Activated naive CD4-positive, alpha-beta T cell treated with anti-CD3 and anti-CD28 coated beads, Interleukin-2, amount 10 ng/mL, durations not matched to agents 7 days and 5 days (primary cell): ENCODE measurements around the gene ZFHX2.
"Not testable (repeated sequence)": the region's sequence is repeated elsewhere in the genome, so short reads cannot be mapped to it uniquely, and the experiment has no call there.

ENCODE experiments used
- CTCF ChIA-PET: fragments of 350-600 bp; sonication (Branson Sonifier 250); formaldehyde crosslinking; loops from one replicate; lab custom pipeline; 2021; ENCODE audit warnings: antibody characterized with exemption; lab: Charles Lee
- DNase-seq: peaks from one replicate; pipeline ENCODE4 v3.0.0-alpha.2; 2020
- H3K27ac Mint-ChIP-seq: one replicate; pipeline ENCODE4 v1.8.0; 2021; ENCODE audit warnings: mild to moderate bottlenecking, moderate library complexity, mixed read lengths
- H3K27me3 Mint-ChIP-seq: one replicate; pipeline ENCODE4 v1.8.0; 2021; ENCODE audit warnings: mild to moderate bottlenecking, mixed read lengths
- H3K36me3 Mint-ChIP-seq: one replicate; pipeline ENCODE4 v1.8.0; 2021; ENCODE audit warnings: mixed read lengths
- H3K4me1 Mint-ChIP-seq: one replicate; pipeline ENCODE4 v1.8.0; 2021; ENCODE audit warnings: mixed read lengths
- H3K4me3 Mint-ChIP-seq: one replicate; pipeline ENCODE4 v1.8.0; 2021; ENCODE audit warnings: mild to moderate bottlenecking, moderate library complexity, mixed read lengths
- H3K9me3 Mint-ChIP-seq: one replicate; pipeline ENCODE4 v1.8.0; 2021; ENCODE audit warnings: mixed read lengths

ZFHX2 gene

DNA sequence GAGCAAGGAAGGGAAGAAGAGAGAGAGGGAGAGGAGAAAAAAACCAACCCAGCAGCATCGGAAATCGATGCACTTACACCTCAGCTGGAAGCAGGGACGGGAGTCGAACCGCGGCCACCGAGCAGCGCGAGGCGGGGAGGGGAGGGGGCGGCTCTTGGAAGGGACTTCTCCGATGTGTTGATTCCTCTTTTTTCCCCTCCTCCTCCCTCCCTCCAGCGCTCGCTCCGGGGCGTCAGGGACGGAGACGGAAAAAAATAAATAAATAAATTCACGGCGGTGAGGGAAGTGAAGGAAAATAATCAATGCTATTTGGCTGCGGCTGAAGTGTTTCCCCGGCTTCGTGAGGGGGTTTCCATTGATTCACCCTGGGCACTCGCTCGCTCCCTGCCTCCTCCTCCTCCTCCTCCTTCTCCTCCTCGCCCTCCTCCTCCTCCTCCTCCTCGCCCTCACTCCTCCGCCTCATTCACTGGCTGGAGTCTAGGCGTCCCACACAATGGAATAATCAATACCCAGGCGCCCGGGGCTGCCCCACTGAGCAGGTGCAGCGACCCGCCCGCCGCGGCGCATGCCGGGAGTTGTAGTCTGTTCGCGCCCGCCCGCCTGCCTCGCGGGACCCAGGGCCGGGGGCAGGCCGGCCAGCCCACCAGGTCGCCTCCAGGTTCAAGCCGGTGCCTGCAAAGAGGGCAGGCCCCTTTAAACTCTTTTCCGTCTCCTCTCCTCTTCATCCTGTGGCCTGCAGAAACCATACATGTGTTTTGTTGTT, at the start of gene ZFHX2:
Gene ZFHX2 (minus strand): TSS at position 500 of the 763 bp plus-strand sequence. CDS start 16,440 bp downstream, outside the sequence.
- peaks cover 2% of the 10 kb centered on the region for H3K36me3 Mint-ChIP-seq
- CTCF ChIA-PET = interaction anchor here (0.8 to 1.4 kb wide), 2 partner anchors 9 to 12 kb away, joined by 4 to 9 read pairs; no protein-coding TSS in a partner anchor

DNA sequence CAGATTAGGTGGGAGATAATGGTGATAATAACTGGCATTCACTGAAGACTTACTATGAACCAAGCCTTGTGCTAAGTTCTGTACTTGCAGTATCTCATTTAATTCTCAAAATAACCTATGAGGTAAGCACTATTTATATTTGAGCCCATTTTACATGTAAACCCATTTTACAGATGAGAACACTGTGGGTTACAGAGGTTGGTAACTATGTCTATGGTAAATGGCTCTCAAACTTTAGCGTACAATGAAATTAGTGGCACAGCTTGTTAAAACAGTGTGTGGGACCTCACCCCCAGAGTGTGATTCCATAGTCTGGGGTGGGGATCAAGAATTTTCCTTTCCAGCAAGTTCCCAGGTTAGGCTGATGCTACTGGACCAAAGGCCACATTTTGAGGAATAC, 49.2 kb upstream of the ZFHX2 start:
- H3K4me1 Mint-ChIP-seq = no peaks in the 10 kb centered on the region
- H3K27ac Mint-ChIP-seq = no peak overlapping the region
- CTCF ChIA-PET = interaction anchor here (2.1 kb wide), 1 partner anchor 31 kb away, joined by 7 read pairs; no protein-coding TSS in a partner anchor
- H3K9me3 Mint-ChIP-seq = no peaks in the 10 kb centered on the region
- DNase-seq = no peak
- H3K4me3 Mint-ChIP-seq = no peak overlapping the region
- no peaks in the 10 kb centered on the region for H3K36me3 Mint-ChIP-seq
- H3K27me3 Mint-ChIP-seq = peaks cover 3% of the 10 kb centered on the region

More for the DNA sequence above, at the start of gene ZFHX2:
- H3K9me3 Mint-ChIP-seq = no peaks in the 10 kb centered on the region
- peaks cover 25% of the 10 kb centered on the region for H3K4me1 Mint-ChIP-seq
- peak within 1 kb of the TSS; percentile 64 for H3K27ac Mint-ChIP-seq
- no peak within 1 kb of the TSS for H3K4me3 Mint-ChIP-seq
- DNase-seq = peak; percentile 86
- H3K27me3 Mint-ChIP-seq = no peaks in the 10 kb centered on the region

DNA sequence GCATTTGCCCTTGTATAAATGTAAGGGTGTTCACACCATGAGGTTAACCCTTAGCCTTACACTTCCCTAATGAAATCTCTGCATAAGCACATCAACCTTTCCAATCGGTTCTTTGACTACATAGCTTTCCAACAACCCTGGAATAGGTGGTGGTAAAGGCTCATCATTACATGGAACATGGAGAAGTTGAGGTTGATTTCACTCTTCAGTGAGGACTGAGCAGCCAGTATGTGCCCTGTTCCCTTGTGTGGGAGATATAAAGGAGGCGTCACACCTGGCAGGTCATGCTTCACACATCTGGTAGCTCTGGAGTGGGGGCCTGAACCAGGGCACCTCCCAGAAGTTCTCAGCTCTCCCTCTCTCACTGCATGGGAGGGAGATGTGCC, 48.8 kb upstream of the ZFHX2 start:
- Mint-ChIP-seq H3K36me3 (no peaks in the 10 kb centered on the region), H3K4me1 (no peaks in the 10 kb centered on the region), H3K9me3 (no peaks in the 10 kb centered on the region), H3K27me3 (peaks cover 4% of the 10 kb centered on the region), H3K27ac (no peak overlapping the region), H3K4me3 (no peak overlapping the region)
- CTCF ChIA-PET = interaction anchor here (0.7 to 2.1 kb wide), 3 partner anchors 12 to 65 kb away, joined by 3 to 7 read pairs (median 5); no protein-coding TSS in a partner anchor
- DNase-seq = no peak

DNA sequence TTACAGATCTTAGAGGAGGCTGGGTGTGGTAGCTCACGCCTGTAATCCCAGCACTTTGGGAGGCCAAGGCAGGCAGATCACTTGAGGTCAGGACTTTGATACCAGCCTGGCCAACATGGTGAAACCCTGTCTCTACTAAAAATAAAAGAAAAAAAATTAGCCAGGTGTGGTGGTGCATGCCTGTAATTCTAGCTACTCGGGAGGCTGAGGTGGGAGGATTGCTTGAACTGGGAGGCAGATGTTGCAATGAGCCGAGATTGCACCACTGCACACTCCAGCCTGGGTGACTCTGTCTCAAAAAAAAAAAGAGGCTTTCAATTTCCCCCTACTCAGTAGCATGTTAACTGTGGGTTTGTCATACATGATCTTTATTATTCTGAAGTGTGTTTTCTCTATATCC, 42.6 kb upstream of the ZFHX2 start:
- DNase-seq, H3K36me3 Mint-ChIP-seq, H3K27ac Mint-ChIP-seq, H3K9me3 Mint-ChIP-seq, H3K4me1 Mint-ChIP-seq, H3K4me3 Mint-ChIP-seq, CTCF ChIA-PET: not testable (repeated sequence)
- peaks cover 16% of the 10 kb centered on the region for H3K27me3 Mint-ChIP-seq

DNA sequence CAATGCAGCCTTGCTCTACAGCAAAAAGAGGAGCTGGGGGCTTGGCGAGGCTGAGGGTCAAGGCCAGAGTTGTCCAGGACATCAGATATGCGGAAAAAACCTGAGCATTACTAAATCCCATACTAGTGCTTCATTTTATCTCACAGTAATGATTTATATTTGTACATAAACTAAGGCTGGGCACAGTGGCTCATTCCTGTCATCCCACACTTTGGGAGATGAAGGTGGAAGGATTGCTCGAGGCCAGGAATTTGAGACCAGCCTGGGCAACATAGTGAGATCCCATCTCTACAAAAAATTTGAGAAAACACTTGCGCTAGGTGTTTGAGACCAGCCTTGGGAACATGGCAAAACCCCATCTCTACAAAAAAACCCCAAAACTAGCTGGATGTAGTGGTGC, 38.6 kb upstream of the ZFHX2 start:
- CTCF ChIA-PET = interaction anchor here (0.7 to 3.8 kb wide), 6 partner anchors 11 to 341 kb away, joined by 3 to 32 read pairs (median 10); no protein-coding TSS in a partner anchor
- no peak for DNase-seq
- no peaks in the 10 kb centered on the region for H3K36me3 Mint-ChIP-seq
- H3K4me1 Mint-ChIP-seq = no peaks in the 10 kb centered on the region
- H3K4me3 Mint-ChIP-seq = no peak overlapping the region
- no peaks in the 10 kb centered on the region for H3K9me3 Mint-ChIP-seq
- H3K27me3 Mint-ChIP-seq = peaks cover 27% of the 10 kb centered on the region
- no peak overlapping the region for H3K27ac Mint-ChIP-seq

DNA sequence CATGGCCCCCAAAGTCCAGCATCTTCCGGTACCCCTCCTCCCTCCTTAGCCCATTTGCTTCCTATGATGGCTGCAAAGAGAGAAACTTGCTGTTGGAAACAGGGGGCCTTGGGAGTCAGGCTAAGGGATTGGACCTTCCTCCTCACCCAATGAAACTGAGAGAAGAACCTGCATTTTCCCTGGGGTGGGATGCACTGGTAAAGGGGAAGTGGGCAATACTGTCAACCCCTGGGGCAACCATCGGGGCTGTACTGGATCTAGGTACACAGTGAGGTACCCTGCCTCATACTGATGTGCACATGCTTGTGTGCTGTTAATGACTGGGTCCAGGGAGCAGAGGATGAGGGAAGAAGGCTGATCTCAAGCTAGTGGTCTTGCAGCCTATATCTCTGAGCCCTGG, 38.0 kb upstream of the ZFHX2 start:
- no peaks in the 10 kb centered on the region for H3K36me3 Mint-ChIP-seq

DNA sequence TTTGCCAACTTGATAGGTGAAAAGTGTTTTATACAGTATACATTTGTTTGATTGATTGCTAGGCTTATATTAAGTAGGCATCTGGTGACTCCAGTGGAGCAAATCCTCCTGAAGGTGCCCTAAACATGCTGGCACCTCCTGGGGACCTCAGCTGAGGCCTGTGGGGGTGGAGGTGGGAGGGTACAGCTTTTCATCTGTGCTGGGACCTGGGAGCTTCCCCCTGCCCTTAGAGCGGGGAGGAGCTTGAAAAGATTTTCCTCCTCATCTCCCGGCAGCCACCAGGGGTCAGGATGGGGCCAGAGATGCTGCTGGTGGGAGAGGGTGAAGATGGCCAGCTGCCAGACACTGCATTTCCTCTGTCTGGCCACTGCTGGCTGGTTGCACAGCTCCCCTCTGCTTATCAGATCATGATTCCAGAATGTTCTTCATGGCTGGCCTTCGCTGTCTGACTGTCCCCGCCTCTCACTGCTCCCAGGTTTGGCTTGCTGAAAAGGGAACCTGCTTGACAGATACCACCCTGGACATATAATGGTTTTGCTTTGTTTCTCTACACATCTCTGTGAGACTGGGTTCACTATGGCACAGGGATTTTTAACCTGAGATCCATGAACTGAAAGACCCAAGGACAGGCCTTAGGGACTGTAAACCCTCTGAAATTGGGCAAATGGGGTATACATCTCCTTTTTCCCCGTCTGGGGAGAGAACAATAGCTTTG, 37.5 kb upstream of the ZFHX2 start:
- Mint-ChIP-seq H3K27ac (no peak overlapping the region), H3K27me3 (peaks cover 29% of the 10 kb centered on the region), H3K4me3 (no peak overlapping the region), H3K4me1 (no peaks in the 10 kb centered on the region), H3K9me3 (no peaks in the 10 kb centered on the region), H3K36me3 (no peaks in the 10 kb centered on the region)
- peak; percentile 85 for DNase-seq
- CTCF ChIA-PET = interaction anchor here (0.7 to 3.8 kb wide), 31 partner anchors 11 to 447 kb away, joined by 3 to 33 read pairs (median 4); partner anchors contain the start of gene DHRS2

More for the DNA sequence above, 38.0 kb upstream of the ZFHX2 start:
- no peak for DNase-seq
- CTCF ChIA-PET = interaction anchor here (0.7 to 3.8 kb wide), 24 partner anchors 10 to 344 kb away, joined by 3 to 33 read pairs (median 5); partner anchors contain the start of gene DHRS2
- Mint-ChIP-seq H3K4me1 (no peaks in the 10 kb centered on the region), H3K27ac (no peak overlapping the region), H3K4me3 (no peak overlapping the region), H3K9me3 (no peaks in the 10 kb centered on the region), H3K27me3 (peaks cover 27% of the 10 kb centered on the region)

DNA sequence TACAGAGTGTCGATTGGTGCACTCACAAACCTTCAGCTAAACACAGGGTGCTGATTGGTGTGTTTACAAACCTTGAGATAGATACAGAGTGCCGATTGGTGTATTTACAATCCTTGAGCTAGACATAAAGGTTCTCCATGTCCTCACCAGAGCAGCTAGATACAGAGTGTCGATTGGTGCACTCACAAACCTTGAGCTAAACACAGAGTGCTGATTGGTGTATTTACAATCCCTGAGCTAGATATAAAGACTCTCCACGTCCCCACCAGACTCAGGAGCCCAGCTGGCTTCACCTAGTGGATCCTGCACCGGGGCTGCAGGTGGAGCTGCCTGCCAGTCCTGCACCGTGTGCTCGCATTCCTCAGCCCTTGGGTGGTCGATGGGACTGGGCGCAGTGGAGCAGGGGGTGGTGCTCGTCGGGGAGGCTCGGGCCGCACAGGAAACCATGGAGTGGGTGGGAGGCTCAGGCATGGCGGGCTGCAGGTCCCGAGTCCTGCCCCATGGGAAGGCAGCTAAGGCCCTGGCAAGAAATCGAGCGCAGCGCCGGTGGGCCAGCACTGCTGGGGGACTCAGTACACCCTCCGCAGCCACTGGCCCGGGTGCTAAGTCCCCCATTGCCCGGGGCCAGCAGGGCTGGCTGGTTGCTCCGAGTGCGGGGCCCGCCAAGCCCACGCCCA, 33.1 kb upstream of the ZFHX2 start:
- peaks cover 53% of the 10 kb centered on the region for H3K27me3 Mint-ChIP-seq
- DNase-seq, H3K9me3 Mint-ChIP-seq, H3K4me1 Mint-ChIP-seq, H3K36me3 Mint-ChIP-seq, H3K27ac Mint-ChIP-seq, H3K4me3 Mint-ChIP-seq, CTCF ChIA-PET: not testable (repeated sequence)

DNA sequence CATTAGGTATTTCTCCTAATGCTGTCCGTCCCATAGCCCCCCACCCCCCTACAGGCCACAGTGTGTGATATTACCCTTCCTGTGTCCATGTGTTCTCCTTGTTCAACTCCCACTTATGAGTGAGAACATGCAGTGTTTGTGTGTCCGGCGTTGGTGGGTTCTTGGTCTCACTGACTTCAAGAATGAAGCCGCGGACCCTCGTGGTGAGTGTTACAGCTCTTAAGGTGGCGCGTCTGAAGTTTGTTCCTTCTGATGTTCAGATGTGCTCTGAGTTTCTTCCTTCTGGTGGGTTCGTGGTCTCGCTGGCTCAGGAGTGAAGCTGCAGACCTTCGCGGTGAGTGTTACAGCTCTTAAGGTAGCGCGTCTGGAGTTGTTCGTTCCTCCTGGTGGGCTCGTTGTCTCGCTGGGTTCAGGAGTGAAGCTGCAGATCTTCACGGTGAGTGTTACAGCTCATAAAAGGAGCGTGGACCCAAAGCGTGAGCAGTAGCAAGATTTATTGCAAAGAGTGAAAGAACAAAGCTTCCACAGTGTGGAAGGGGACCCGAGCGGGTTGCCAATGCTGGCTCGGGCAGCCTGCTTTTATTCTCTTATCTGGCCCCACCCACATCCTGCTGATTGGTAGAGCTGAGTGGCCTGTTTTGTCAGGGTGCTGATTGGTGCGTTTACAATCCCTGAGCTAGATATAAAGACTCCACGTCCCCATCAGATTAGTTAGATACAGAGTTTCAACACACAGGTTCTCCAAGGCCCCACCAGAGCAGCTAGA, 32.4 kb upstream of the ZFHX2 start:
- H3K36me3 Mint-ChIP-seq, H3K27ac Mint-ChIP-seq, H3K4me3 Mint-ChIP-seq, H3K4me1 Mint-ChIP-seq, CTCF ChIA-PET, DNase-seq, H3K9me3 Mint-ChIP-seq: not testable (repeated sequence)
- peaks cover 54% of the 10 kb centered on the region for H3K27me3 Mint-ChIP-seq

DNA sequence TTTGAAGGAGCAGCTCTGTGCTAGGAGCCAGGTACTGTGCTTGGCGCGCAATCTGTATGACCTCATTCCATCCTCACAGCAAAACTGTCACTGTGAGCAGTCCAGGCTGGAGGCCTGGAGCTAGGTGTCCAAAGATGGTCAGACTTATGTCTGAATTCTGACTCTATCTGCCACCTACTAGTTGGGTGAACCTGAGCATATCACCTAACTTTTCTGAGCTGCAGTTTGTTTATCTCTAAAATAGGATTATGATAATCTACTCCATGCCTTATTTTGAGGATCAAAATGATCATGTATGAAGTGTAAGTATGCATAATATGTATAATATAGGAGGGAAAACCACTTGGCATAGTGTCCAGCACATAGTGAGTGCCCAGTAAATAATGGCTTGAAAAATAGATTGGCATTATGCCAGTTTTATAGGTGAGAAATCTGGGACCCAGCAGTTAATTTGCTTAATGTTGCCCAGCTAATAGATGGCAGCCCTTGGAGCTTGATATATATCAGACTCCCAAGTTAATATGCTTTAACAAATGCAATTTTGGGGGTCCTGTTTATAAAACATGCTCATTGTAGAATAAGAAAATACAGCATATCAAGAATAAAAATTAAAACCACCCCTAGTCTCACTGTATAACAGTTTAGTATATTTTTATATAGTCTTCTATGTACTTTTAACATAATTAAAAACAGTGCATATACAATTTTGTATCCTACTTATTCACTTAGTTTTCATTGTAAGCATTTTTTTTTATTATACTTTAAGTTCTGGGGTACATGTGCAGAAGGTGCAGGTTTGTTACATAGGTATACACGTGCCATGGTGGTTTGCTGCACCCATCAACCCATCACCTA, 31.6 kb upstream of the ZFHX2 start:
- CTCF ChIA-PET = interaction anchor here (0.6 kb wide), 1 partner anchor 74 kb away, joined by 3 read pairs; no protein-coding TSS in a partner anchor
- peaks cover 60% of the 10 kb centered on the region for H3K27me3 Mint-ChIP-seq

DNA sequence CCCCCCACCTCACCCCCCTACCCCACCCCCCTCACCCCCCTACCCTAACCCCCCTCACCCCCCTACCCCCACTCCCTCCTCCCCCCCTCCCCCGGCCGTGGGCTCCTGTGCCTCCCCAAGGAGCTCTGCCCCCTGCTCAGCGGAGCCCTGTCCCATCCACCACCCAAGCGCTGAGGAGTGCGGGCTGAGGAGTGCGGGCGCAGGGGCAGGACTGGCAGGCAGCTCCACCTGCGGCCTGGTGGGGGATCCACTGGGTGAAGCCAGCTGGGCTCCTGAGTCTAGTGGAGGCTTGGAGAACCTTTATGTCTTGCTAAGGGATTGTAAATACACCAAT, 29.4 kb upstream of the ZFHX2 start:
- Mint-ChIP-seq H3K27ac (no peak overlapping the region), H3K4me1 (peaks cover 6% of the 10 kb centered on the region), H3K27me3 (peaks cover 75% of the 10 kb centered on the region), H3K4me3 (no peak overlapping the region), H3K9me3 (no peaks in the 10 kb centered on the region), H3K36me3 (no peaks in the 10 kb centered on the region)
- CTCF ChIA-PET = no interaction called here
- DNase-seq = no peak

More for the DNA sequence above, 31.6 kb upstream of the ZFHX2 start:
- no peak for DNase-seq
- Mint-ChIP-seq H3K4me1 (no peaks in the 10 kb centered on the region), H3K4me3 (no peak overlapping the region), H3K36me3 (no peaks in the 10 kb centered on the region), H3K27ac (no peak overlapping the region), H3K9me3 (no peaks in the 10 kb centered on the region)

DNA sequence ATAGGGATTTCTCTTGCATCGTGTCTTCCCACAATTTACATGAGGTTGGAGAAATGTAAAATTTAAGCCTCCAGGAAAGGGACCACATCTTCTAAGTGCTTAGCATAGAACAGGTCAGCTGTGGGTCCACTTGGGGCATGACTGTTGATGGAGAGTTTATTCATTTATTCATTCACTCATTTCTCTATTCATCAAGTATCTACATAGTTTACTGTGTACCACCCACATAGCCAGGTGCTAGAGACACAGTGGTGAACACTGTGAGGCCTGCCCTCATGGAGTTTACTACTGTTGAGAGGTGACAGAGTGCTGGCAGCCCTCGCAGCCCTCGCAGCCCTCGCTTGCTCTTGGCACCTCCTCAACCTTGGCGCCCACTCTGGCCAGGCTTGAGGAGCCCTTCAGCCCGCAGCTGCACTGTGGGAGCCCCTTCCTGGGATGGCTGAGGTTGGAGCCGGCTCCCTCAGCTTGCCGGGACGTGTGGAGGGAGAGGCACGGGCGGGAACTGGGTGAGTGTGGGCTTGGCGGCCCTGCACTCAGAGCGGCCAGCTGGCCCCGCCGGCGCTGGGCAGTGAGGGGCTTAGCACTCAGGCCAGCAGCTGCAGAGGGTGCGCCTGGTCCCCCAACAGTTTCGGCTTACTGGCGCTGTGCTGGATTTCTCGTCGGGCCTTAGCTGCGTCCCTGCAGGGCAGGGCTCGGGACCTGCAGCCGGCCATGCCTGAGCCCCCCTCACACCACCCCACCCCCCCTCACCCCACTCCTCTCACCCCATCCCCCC, 28.8 kb upstream of the ZFHX2 start:
- H3K27me3 Mint-ChIP-seq = peaks cover 77% of the 10 kb centered on the region
- CTCF ChIA-PET = no interaction called here

More for the DNA sequence above, 28.8 kb upstream of the ZFHX2 start:
- Mint-ChIP-seq H3K27ac (no peak overlapping the region), H3K36me3 (no peaks in the 10 kb centered on the region), H3K9me3 (no peaks in the 10 kb centered on the region), H3K4me1 (peaks cover 7% of the 10 kb centered on the region), H3K4me3 (no peak overlapping the region)
- no peak for DNase-seq
